B cell (primary cell): Measurements from ENCODE around the gene TCF7L2. TPM values are rescaled to one million over a fixed set of nuclear protein-coding genes. Genes with fewer than 3 reads are reported as not detected.

Source experiments
- ATAC-seq: fragments of 200-7000 bp; cut with Tn5 transposase; one replicate; pipeline ENCODE4 v1.10.0; 2021; ENCODE audit warnings: low read depth, mild to moderate bottlenecking, moderate number of reproducible peaks, moderate library complexity
- CTCF ChIA-PET: fragments of 350-600 bp; sonication (Branson Sonifier 250); formaldehyde crosslinking; loops from one replicate; lab custom pipeline; 2021; ENCODE audit warnings: antibody characterized with exemption, inconsistent platforms; lab: Charles Lee
- POLR2A ChIA-PET: fragments of 350-600 bp; sonication (Branson Sonifier 250); formaldehyde crosslinking; loops from one replicate; lab custom pipeline; 2021; ENCODE audit warnings: antibody characterized with exemption; lab: Charles Lee
- DNase-seq: peaks from one replicate; pipeline ENCODE4 v3.0.0; 2013
- H2AFZ ChIP-seq: 2 replicates; pipeline ENCODE4 v1.6.1; 2012; ENCODE audit warnings: mild to moderate bottlenecking, low read depth, low read length; ENCODE audit not compliant: insufficient read depth, poor library complexity, severe bottlenecking
- H3K27ac ChIP-seq, 2 donors: 1 replicate in 1 of 2; 2 replicates in 1 of 2; pipeline ENCODE4 v1.5.1; 2012 to 2013; ENCODE audit warnings: low read length in 2 of 2, mild to moderate bottlenecking in 2 of 2, moderate library complexity in 1 of 2
- H3K27me3 ChIP-seq, 4 experiments: fragments of 200-600 bp in 1 of 4; sonication (generic) in 1 of 4; replicated peaks in 1 of 4; 1 replicate in 2 of 4; 2 replicates in 2 of 4; pipeline versions ENCODE4 v1.6.1 to v1.7.0; 2013 to 2016; ENCODE audit warnings: low read length in 3 of 4, mild to moderate bottlenecking in 2 of 4, mixed read lengths in 1 of 4, moderate library complexity in 1 of 4; ENCODE audit not compliant: insufficient read depth in 4 of 4, control insufficient read depth in 3 of 4; ENCODE audit errors: control extremely low read depth in 1 of 4
- H3K36me3 ChIP-seq, 2 experiments: replicated peaks in 1 of 2; 1 replicate in 1 of 2; 2 replicates in 1 of 2; pipeline versions ENCODE4 v1.6.1 to v1.7.1; 2013; ENCODE audit warnings: low read length in 1 of 2; ENCODE audit not compliant: insufficient read depth in 2 of 2, control insufficient read depth in 1 of 2; ENCODE audit errors: control extremely low read depth in 1 of 2, extremely low read depth in 1 of 2
- H3K4me1 ChIP-seq, 2 donors: fragments of 200-600 bp in 1 of 2; sonication (generic) in 1 of 2; 1 replicate in 1 of 2; 2 replicates in 1 of 2; pipeline versions ENCODE4 v1.5.1 to v1.6.1; 2013 to 2017; ENCODE audit warnings: low read length in 2 of 2; ENCODE audit not compliant: control insufficient read depth in 2 of 2, insufficient read depth in 2 of 2
- H3K4me2 ChIP-seq: replicated peaks from 2 replicates; pipeline ENCODE3; 2012; ENCODE audit warnings: mild to moderate bottlenecking, low read depth, low read length; ENCODE audit not compliant: poor library complexity, severe bottlenecking
- H3K4me3 ChIP-seq, 5 experiments: fragments of 200-600 bp in 1 of 5; sonication (generic) in 1 of 5; 1 replicate in 3 of 5; 2 replicates in 2 of 5; pipeline versions ENCODE4 v1.5.1 to v1.7.0; 2011 to 2016; ENCODE audit warnings: low read length in 4 of 5, mild to moderate bottlenecking in 4 of 5, low read depth in 2 of 5, control low read depth in 1 of 5, moderate library complexity in 1 of 5; ENCODE audit not compliant: insufficient read depth in 1 of 5; ENCODE audit errors: control extremely low read depth in 1 of 5, extremely low read depth in 1 of 5
- H3K79me2 ChIP-seq: fragments of 200-600 bp; sonication (generic); one replicate; pipeline ENCODE4 v1.6.0; 2016; ENCODE audit warnings: low read length; ENCODE audit not compliant: control insufficient read depth, insufficient read depth
- H3K9ac ChIP-seq: fragments of 200-600 bp; sonication (generic); 2 replicates; pipeline ENCODE4 v1.6.1; 2017; ENCODE audit warnings: mild to moderate bottlenecking, low read length, moderate library complexity
- H3K9me3 ChIP-seq, 3 donors: one replicate each; pipeline versions ENCODE4 v1.6.1 to v1.7.1; 2013; ENCODE audit warnings: low read length in 2 of 3; ENCODE audit not compliant: control insufficient read depth in 2 of 3, insufficient read depth in 1 of 3; ENCODE audit errors: control extremely low read depth in 1 of 3
- H4K20me1 ChIP-seq: 2 replicates; pipeline ENCODE4 v1.6.0; 2012; ENCODE audit warnings: mild to moderate bottlenecking, low read length; ENCODE audit not compliant: insufficient read depth, control insufficient read depth, poor library complexity, severe bottlenecking
- H3K27ac Mint-ChIP-seq: one replicate; pipeline ENCODE4 v1.8.0; 2021; ENCODE audit warnings: mixed read lengths
- H3K27me3 Mint-ChIP-seq: one replicate; pipeline ENCODE4 v1.8.0; 2021; ENCODE audit warnings: mixed read lengths
- H3K4me1 Mint-ChIP-seq: one replicate; pipeline ENCODE4 v1.8.0; 2021; ENCODE audit warnings: mixed read lengths
- H3K4me3 Mint-ChIP-seq: one replicate; pipeline ENCODE4 v1.8.0; 2021; ENCODE audit warnings: mixed read lengths
- H3K9me3 Mint-ChIP-seq: one replicate; pipeline ENCODE4 v1.8.0; 2022; ENCODE audit warnings: mixed read lengths; ENCODE audit not compliant: insufficient read depth
- CTCF ChIP-seq: fragments of 200-600 bp; IDR thresholded peaks from one replicate; pipeline ENCODE4 v1.8.0; 2022; ENCODE audit warnings: antibody characterized with exemption, mild to moderate bottlenecking
- EZH2 ChIP-seq: IDR thresholded peaks from 2 replicates; pipeline ENCODE4 v1.6.1; 2012; ENCODE audit warnings: borderline replicate concordance, low read depth, mild to moderate bottlenecking, moderate library complexity, low read length; ENCODE audit not compliant: insufficient read depth, poor library complexity, severe bottlenecking
- WGBS: methylation state at CpG from one replicate; pipeline ENCODE4 v1.1.5; 2013; ENCODE audit warnings: missing lambda C conversion rate; ENCODE audit not compliant: insufficient coverage; 5-methylcytosine and 5-hydroxymethylcytosine counted together
- intact Hi-C: fragments of 100-400 bp; cut with micrococcal nuclease; formaldehyde crosslinking; loops from one replicate; pipeline ENCODE4 v1.10.0; 2022
- polyA plus RNA-seq: library from polyadenylated mRNA; depleted of rRNA; stranded (reverse); fragments of >200 nt; gene quantifications from 2 replicates; pipeline ENCODE4 v1.2.3, GENCODE V29; 2012
- total RNA-seq, 2 donors: library from RNA; stranded (reverse); fragments of 120-200 nt in 1 of 2; gene quantifications; 1 replicate in 1 of 2; 2 replicates in 1 of 2; pipeline versions ENCODE4 v1.2.3 to v1.2.4, GENCODE V29; 2013 to 2022

TCF7L2 gene
- total and polyA plus RNA-seq, 2 donors (not counting 1 experiment from before 2014, with no cell fraction given), result 0.48 to 1.1 TPM

- no peak for ATAC-seq
- ChIA-PET POLR2A (no interaction called here), CTCF (no interaction called here)
- H3K27me3 ChIP-seq, result no peaks in the 10 kb centered on the region
- H3K79me2 ChIP-seq, result no peaks in the 10 kb centered on the region
- no peak for DNase-seq
- H3K4me1 ChIP-seq, result no peaks in the 10 kb centered on the region
- H3K27me3 Mint-ChIP-seq, result peaks cover 13% of the 10 kb centered on the region
- no peak overlapping the region for H2AFZ ChIP-seq
- intact Hi-C loops, result no loop called here
- no peak overlapping the region for H3K4me2 ChIP-seq
- H3K36me3 ChIP-seq, result no peaks in the 10 kb centered on the region
- no peaks in the 10 kb centered on the region for H3K4me1 Mint-ChIP-seq
- no peak for TF ChIP-seq CTCF
- no peak for TF ChIP-seq EZH2
- no peak overlapping the region for H3K9ac ChIP-seq
- no peak overlapping the region for H3K27ac Mint-ChIP-seq
- H3K4me3 ChIP-seq, result no peak overlapping the region
- H3K27ac ChIP-seq, result no peak overlapping the region
- peaks cover 4 to 7% (median 4%) of the 10 kb centered on the region in 3 donors for H3K9me3 ChIP-seq
- 100% methylated on average over 4 of the region's 5 CpGs for WGBS
- H3K9me3 Mint-ChIP-seq, result peaks cover 6% of the 10 kb centered on the region
- H3K4me3 Mint-ChIP-seq, result no peak overlapping the region
- no peaks in the 10 kb centered on the region for H4K20me1 ChIP-seq
Measured at GRCh38 chr10:112926906-112927688, 22.9 kb upstream of the TCF7L2 start.

- H3K9me3 ChIP-seq, result peaks cover 4 to 7% (median 4%) of the 10 kb centered on the region in 3 donors
- TF ChIP-seq EZH2 (no peak), CTCF (no peak)
- no peak for DNase-seq
- H3K79me2 ChIP-seq, result no peaks in the 10 kb centered on the region
- H3K27ac ChIP-seq, result no peak overlapping the region
- Mint-ChIP-seq H3K27me3 (peaks cover 8% of the 10 kb centered on the region), H3K9me3 (peaks cover 6% of the 10 kb centered on the region), H3K4me1 (no peaks in the 10 kb centered on the region), H3K27ac (no peak overlapping the region), H3K4me3 (no peak overlapping the region)
- CTCF ChIA-PET, result no interaction called here
- H4K20me1 ChIP-seq, result no peaks in the 10 kb centered on the region
- POLR2A ChIA-PET, result no interaction called here
- no peak overlapping the region for H3K4me2 ChIP-seq
- H3K9ac ChIP-seq, result no peak overlapping the region
- no peaks in the 10 kb centered on the region for H3K36me3 ChIP-seq
- H3K27me3 ChIP-seq, result no peaks in the 10 kb centered on the region
- H2AFZ ChIP-seq, result no peak overlapping the region
- WGBS, result 56% methylated on average over 1 of the region's 2 CpGs
- no peak overlapping the region for H3K4me3 ChIP-seq
- no peaks in the 10 kb centered on the region for H3K4me1 ChIP-seq
- ATAC-seq, result no peak
- intact Hi-C loops, result no loop called here
Measured at GRCh38 chr10:112927980-112928379, 22.1 kb upstream of the TCF7L2 start.
